ENCODE measurements around the gene PPP4R4.
"Not testable (repeated sequence)": the region's sequence is repeated elsewhere in the genome, so short reads cannot be mapped to it uniquely, and the experiment has no call there.

Gene PPP4R4

GRCh38 chr14:94295360-94296180 lies 121.4 kb downstream of the PPP4R4 start:
- TF ChIP-seq, protein P1, sequence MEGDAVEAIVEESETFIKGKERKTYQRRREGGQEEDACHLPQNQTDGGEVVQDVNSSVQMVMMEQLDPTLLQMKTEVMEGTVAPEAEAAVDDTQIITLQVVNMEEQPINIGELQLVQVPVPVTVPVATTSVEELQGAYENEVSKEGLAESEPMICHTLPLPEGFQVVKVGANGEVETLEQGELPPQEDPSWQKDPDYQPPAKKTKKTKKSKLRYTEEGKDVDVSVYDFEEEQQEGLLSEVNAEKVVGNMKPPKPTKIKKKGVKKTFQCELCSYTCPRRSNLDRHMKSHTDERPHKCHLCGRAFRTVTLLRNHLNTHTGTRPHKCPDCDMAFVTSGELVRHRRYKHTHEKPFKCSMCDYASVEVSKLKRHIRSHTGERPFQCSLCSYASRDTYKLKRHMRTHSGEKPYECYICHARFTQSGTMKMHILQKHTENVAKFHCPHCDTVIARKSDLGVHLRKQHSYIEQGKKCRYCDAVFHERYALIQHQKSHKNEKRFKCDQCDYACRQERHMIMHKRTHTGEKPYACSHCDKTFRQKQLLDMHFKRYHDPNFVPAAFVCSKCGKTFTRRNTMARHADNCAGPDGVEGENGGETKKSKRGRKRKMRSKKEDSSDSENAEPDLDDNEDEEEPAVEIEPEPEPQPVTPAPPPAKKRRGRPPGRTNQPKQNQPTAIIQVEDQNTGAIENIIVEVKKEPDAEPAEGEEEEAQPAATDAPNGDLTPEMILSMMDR (IDR thresholded peaks at IDR 0.05; ENCODE audit: control insufficient read depth, extremely low read depth, insufficient read depth): no peak
- DNase-seq (ENCODE audit: low read depth): no peak
- no peak overlapping the region for H3K4me3 ChIP-seq (ENCODE audit: low read depth, low read length)

DNA sequence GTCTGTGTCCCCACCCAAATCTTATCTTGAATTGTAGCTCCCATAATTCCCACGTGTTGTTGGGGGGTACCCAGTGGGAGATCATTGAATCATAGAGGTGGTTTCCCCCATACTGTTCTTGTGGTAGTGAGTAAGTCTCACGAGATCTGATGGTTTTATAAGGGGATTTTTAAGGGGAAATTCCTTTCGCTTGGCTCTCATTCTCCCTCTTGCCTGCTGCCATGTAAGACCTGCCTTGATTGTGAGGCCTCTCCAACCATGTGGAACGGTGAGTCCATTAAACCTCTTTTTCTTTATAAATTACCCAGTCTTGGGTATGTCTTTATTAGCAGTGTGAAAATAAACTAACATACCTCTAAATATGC lies 122.0 kb downstream of the PPP4R4 start:
- not testable (repeated sequence) for H3K4me3 ChIP-seq (ENCODE audit: low read depth, low read length); DNase-seq (ENCODE audit: low read depth)

DNA sequence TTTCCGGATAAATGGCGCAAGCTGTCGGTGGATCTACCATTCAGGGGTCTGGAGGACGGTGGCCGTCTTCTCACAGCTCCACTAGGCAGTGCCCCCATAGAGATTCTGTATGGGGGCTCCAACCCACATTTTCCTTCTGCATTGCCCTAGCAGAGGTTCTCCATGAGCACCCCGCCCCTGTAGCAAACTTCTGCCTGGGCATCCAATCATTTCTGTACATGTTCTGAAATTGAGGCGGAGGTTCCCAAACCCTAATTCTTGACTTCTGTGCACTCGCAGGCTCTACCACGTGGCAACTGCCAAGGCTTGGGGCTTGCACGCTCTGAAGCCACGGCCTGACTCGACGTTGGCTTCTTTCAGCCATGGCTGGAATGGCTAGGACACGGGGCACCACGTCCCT lies 124.0 kb downstream of the PPP4R4 start:
- H3K4me3 ChIP-seq (ENCODE audit: low read depth, low read length): no peak overlapping the region
- DNase-seq (ENCODE audit: low read depth): no peak
- TF ChIP-seq, protein P1 (IDR thresholded peaks at IDR 0.05; ENCODE audit: control insufficient read depth, extremely low read depth, insufficient read depth): no peak

- H3K4me3 ChIP-seq (ENCODE audit: low read depth, low read length): no peak overlapping the region
- TF ChIP-seq, protein P1 (IDR thresholded peaks at IDR 0.05; ENCODE audit: control insufficient read depth, extremely low read depth, insufficient read depth): no peak
- DNase-seq (ENCODE audit: low read depth): no peak
Measured at GRCh38 chr14:94303111-94303510, 129.0 kb downstream of the PPP4R4 start.

DNA sequence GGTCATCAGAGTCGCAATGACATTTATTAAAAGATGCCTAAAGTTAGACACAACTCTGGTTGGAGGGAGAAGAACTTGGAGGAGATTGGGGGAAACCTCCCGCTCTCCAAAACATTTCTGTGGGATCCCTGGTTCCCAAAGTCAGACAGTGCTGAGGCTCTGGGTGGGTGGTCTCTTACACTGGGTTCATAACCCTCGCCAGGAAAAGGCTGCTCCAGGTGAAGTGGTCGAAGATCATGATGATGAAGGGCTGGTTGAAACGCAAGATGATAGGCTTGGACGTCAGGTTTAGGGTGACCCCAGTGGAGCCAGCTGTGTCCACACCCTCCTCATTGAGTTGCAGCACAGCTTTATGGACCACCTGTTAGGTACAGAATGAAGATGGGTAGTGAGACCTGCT lies 130.1 kb downstream of the PPP4R4 start:
- no peak for DNase-seq (ENCODE audit: low read depth)
- TF ChIP-seq, protein P1 (IDR thresholded peaks at IDR 0.05; ENCODE audit: control insufficient read depth, extremely low read depth, insufficient read depth): no peak
- no peak overlapping the region for H3K4me3 ChIP-seq (ENCODE audit: low read depth, low read length)

GRCh38 chr14:94305620-94306019 lies 131.5 kb downstream of the PPP4R4 start:
- no peak for DNase-seq (ENCODE audit: low read depth)
- no peak overlapping the region for H3K4me3 ChIP-seq (ENCODE audit: low read depth, low read length)
- TF ChIP-seq, protein P1 (IDR thresholded peaks at IDR 0.05; ENCODE audit: control insufficient read depth, extremely low read depth, insufficient read depth): no peak

GRCh38 chr14:94306047-94306978 lies 132.2 kb downstream of the PPP4R4 start:
- H3K4me3 ChIP-seq (ENCODE audit: low read depth, low read length): no peak overlapping the region
- no peak for DNase-seq (ENCODE audit: low read depth)
- TF ChIP-seq, protein P1 (IDR thresholded peaks at IDR 0.05; ENCODE audit: control insufficient read depth, extremely low read depth, insufficient read depth): no peak

All from LNCaP clone FGC (cell line).